Ishikawa (cell line): ENCODE results near the gene PIK3AP1.

Experiments used
- CEBPB ChIP-seq: IDR thresholded peaks from 2 replicates; pipeline ENCODE4 v1.6.1; 2012
- CREB1 ChIP-seq: IDR thresholded peaks from 2 replicates; pipeline ENCODE4 v1.6.1; 2012; ENCODE audit warnings: low read depth
- EGR1 ChIP-seq: IDR thresholded peaks from 2 replicates; pipeline ENCODE4 v1.6.1; 2012
- EP300 ChIP-seq: IDR thresholded peaks from 2 replicates; pipeline ENCODE4 v1.6.1; 2012; ENCODE audit warnings: borderline replicate concordance
- FOXM1 ChIP-seq: IDR thresholded peaks from 2 replicates; pipeline ENCODE4 v1.6.1; 2012; ENCODE audit warnings: low read depth, borderline replicate concordance
- MAX ChIP-seq: IDR thresholded peaks from 2 replicates; pipeline ENCODE4 v1.6.1; 2012
- NFIC ChIP-seq: IDR thresholded peaks from 2 replicates; pipeline ENCODE4 v1.6.1; 2012
- RAD21 ChIP-seq: IDR thresholded peaks from 2 replicates; pipeline ENCODE4 v1.6.1; 2012; ENCODE audit warnings: low read depth
- REST ChIP-seq: IDR thresholded peaks from 2 replicates; pipeline ENCODE4 v1.6.1; 2012; ENCODE audit warnings: low read depth, mild to moderate bottlenecking
- TAF1 ChIP-seq: IDR thresholded peaks from 2 replicates; pipeline ENCODE4 v1.6.1; 2012; ENCODE audit warnings: low read depth, mild to moderate bottlenecking
- TCF12 ChIP-seq: IDR thresholded peaks from 2 replicates; pipeline ENCODE4 v1.6.1; 2012; ENCODE audit warnings: low read depth
- TEAD4 ChIP-seq: IDR thresholded peaks from 2 replicates; pipeline ENCODE4 v1.6.1; 2012
- USF1 ChIP-seq: IDR thresholded peaks from 2 replicates; pipeline ENCODE4 v1.6.1; 2012
- YY1 ChIP-seq: IDR thresholded peaks from 2 replicates; pipeline ENCODE4 v1.6.1; 2012; ENCODE audit warnings: low read depth
- ZBTB7A ChIP-seq: IDR thresholded peaks from 2 replicates; pipeline ENCODE4 v1.6.1; 2012; ENCODE audit warnings: low read depth

Gene PIK3AP1

GRCh38 chr10:96588060-96588554 is 132.2 kb downstream of the PIK3AP1 start:
- TF ChIP-seq RAD21 (no peak), TAF1 (no peak)

GRCh38 chr10:96587264-96588059 is 132.9 kb downstream of the PIK3AP1 start:
- TF ChIP-seq NFIC, result no peak
- TF ChIP-seq CEBPB, result peak; percentile 50; the same call in 1 of the 2 replicates

- TF ChIP-seq REST, result peak; percentile 16; the same call in 1 of the 2 replicates
- TF ChIP-seq CEBPB, result no peak
- peak; percentile 34; the same call in 1 of the 2 replicates for TF ChIP-seq TEAD4
- TF ChIP-seq CREB1, result peak; percentile 68
- TF ChIP-seq FOXM1, result no peak
- TF ChIP-seq EGR1, result no peak; the same call in 1 of the 2 replicates
- no peak; the same call in 1 of the 2 replicates for TF ChIP-seq USF1
- TF ChIP-seq RAD21, result no peak
- TF ChIP-seq EP300, result no peak; the same call in 1 of the 2 replicates
- peak; percentile 53 for TF ChIP-seq YY1
- peak; percentile 95; the same call in 1 of the 2 replicates for TF ChIP-seq ZBTB7A
- peak; percentile 83 for TF ChIP-seq MAX
- TF ChIP-seq TCF12, result no peak
- peak; percentile 56 for TF ChIP-seq TAF1
- TF ChIP-seq NFIC, result 0 out of 2 replicates have a peak, but pooled peaks have one; percentile 5
These were observed 133.7 kb downstream of the PIK3AP1 start, which contains the start of gene TM9SF3 for GRCh38 chr10:96586419-96587263. TSS of gene TM9SF3 (minus strand) at chr10:96587012. CDS start at chr10:96586835, 177 bp downstream.

- TF ChIP-seq ZBTB7A (no peak; the same call in 1 of the 2 replicates), CREB1 (no peak), EGR1 (no peak), TAF1 (no peak), FOXM1 (no peak), RAD21 (no peak), YY1 (no peak), CEBPB (no peak), EP300 (no peak), NFIC (no peak), TCF12 (no peak), TEAD4 (no peak)
These were observed 134.4 kb downstream of the PIK3AP1 start for GRCh38 chr10:96585736-96586418.

GRCh38 chr10:96584474-96584873 is 135.8 kb downstream of the PIK3AP1 start:
- TF ChIP-seq REST (no peak), USF1 (no peak)

GRCh38 chr10:96584035-96584434 is 136.3 kb downstream of the PIK3AP1 start:
- TF ChIP-seq TEAD4 (no peak), EGR1 (no peak), REST (no peak)
